Activated gamma-delta T cell (primary cell): ENCODE data around the gene TAAR1.
"Not testable (repeated sequence)": the region's sequence is repeated elsewhere in the genome, so short reads cannot be mapped to it uniquely, and the experiment has no call there.

ENCODE experiments used
- DNase-seq: peaks from one replicate; lab custom pipeline; 2025; lab: John Stamatoyannopoulos, UW
- total RNA-seq, 2 donors: gene quantifications; one replicate each; lab custom pipeline; 2026; lab: John Stamatoyannopoulos, UW

The TAAR1 gene, protein sequence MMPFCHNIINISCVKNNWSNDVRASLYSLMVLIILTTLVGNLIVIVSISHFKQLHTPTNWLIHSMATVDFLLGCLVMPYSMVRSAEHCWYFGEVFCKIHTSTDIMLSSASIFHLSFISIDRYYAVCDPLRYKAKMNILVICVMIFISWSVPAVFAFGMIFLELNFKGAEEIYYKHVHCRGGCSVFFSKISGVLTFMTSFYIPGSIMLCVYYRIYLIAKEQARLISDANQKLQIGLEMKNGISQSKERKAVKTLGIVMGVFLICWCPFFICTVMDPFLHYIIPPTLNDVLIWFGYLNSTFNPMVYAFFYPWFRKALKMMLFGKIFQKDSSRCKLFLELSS
- total RNA-seq = 0 reads per million in 2 donors

- DNase-seq = no peak
Observed at GRCh38 chr6:132659082-132659481, at the start of gene TAAR1. Gene TAAR1, minus strand, starts transcription at chr6:132659182. Its CDS starts 13,179 bp downstream, at chr6:132646003.

- no peak for DNase-seq
Observed at GRCh38 chr6:132708771-132709170, 49.8 kb upstream of the TAAR1 start.

DNA sequence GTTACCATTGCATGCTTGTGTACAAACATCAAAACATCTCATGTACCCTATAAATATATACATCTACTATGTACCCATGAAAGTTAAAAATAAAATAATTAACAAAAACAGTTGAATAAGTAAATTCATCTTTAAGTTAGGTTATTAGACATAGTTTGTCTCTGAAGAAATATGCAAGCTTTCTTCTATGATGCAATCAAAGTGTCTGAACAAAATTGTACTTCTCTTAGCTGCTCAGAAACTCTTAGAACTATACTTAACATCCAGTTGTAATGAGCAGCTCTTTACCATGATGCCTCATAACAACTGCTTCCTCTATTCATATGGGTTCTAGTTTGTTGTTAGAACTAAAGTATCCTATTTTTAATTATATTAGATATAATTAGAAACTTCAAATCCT, 49.0 kb upstream of the TAAR1 start:
- DNase-seq = no peak

DNA sequence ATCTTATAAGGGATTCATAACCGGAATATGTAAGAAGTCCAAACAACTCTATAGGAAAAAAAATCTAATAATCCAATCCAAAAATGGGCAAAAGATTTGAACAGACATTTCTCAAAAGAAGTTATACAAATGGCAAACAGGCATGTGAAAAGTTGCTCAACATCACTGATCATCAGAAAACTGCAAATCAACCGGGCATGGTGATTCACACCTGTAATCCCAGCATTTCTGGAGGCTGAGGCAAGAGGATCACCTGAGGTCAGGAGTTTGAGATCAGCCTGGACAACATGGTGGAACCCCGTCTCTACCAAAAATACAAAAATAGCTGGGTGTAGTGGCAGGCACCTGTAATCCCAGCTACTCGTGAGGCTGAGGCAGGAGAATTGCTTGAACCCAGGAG, 47.8 kb upstream of the TAAR1 start:
- not testable (repeated sequence) for DNase-seq

GRCh38 chr6:132703936-132704335, 45.0 kb upstream of the TAAR1 start:
- no peak for DNase-seq

DNA sequence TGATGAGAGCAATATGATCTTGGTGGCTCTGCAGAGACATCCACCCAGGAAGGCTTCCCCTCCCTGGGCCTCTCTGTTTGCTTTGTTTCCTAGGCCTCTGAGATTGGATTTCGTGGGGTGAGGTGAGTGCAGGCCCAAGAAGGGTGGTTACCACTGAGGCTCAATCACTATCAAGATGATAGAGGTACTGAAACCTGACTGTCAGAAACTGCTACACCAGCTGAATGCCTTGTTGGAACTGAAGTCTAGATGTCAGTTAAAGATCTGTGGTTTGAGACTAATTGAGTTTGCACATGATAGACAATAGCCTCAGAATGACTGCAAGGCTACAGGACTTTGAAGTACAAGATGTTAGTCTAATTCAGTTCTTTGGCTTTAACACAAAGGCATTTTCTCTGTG, 39.6 kb upstream of the TAAR1 start:
- no peak for DNase-seq

DNA sequence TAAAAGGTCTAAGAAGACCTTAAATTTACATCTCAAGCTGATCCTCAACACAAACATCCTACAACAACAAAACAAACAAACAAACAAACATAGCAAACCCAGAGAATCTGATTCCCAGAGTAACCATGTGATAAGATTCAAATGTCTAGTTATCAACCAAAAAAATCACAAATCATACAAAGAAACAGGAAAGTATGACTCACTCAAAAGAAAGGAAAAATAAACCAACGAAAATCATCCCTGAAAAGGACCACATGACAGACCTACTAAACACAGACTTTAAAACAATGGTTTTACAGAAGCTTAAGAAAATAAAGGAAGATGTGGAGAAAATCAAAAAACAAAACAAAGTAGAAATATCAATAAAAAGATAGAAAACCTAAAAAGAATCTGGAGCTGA, 36.8 kb upstream of the TAAR1 start:
- no peak for DNase-seq

DNA sequence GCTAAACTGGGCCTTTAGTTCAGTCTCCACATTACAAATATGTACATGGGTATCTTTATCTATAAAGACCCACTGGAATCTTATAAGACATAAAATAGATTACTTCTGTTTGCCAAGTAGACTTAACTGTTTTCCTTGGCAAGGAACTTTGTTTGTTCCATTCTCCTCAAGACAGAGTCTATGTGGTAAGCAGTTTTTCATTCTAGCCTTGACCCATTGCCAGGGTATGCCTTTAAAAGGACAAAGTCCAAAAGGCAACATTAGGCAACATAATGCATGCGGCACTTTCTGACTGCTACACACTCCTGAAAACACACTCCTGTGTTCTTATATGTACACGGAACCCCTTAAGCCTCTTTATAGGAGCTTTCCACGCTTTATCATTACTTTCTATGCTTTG, 34.5 kb upstream of the TAAR1 start:
- DNase-seq = no peak

DNA sequence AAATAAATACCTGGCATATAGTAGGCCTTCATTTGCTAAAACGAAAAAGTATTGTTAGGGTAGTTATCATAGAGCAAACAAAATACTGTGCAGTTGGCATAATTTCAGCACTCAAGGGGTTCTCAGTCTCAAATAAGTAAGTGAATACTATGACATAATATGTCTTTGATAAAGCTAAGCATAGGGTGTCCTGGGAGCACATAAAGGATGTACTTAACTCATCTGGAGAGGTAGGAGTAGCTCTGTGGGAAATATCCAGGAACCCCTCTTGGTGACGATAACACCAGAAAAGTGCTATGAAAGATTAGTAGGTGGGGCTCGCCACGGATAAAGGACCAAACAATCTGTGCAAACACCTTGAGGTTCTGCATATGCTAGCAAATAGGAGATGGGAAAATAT, 31.7 kb upstream of the TAAR1 start:
- DNase-seq = no peak

- no peak for DNase-seq
Observed at GRCh38 chr6:132687306-132687705, 28.3 kb upstream of the TAAR1 start.

GRCh38 chr6:132686531-132686930, 27.5 kb upstream of the TAAR1 start:
- DNase-seq = no peak

GRCh38 chr6:132685009-132685408, 26.0 kb upstream of the TAAR1 start:
- DNase-seq = no peak

DNA sequence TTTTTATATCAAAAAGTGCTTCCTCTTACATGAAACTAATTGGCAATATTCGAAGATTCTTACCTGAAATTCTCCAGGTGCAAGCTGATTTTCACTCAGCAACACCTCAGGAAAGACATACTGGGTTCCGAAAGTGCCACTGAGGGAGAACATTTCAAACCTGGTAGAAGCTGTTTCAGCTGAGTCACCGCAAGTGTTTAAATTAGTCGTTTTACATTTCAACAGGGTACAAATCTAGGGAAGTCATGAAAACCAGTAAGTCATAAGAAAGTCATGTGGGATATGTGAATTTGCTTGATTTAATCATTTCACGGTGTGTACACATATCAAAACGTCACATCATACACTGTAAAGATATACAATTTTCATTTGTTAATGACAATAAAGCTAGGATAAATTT, 25.3 kb upstream of the TAAR1 start:
- no peak for DNase-seq

GRCh38 chr6:132683543-132683942, 24.6 kb upstream of the TAAR1 start:
- DNase-seq = no peak

GRCh38 chr6:132679094-132679493, 20.1 kb upstream of the TAAR1 start:
- not testable (repeated sequence) for DNase-seq

DNA sequence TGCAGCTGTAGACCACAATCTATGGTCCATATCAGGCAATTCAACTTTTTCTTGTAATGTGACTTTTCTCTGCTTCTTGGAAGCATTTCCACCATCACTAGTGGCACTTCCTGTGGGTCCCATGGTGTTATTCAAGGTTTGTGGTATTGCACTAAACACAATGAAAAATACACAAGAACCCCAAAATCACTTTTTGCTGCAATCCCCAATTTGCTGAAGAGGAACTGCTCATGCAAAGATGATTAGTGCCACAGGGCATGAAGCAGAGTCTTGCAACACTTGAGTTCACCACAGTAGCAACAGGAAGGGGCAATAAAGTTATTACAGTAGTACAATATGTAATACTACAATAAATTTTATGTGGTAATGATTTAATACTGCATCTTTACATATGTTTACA, 16.8 kb upstream of the TAAR1 start:
- no peak for DNase-seq

GRCh38 chr6:132675002-132675401, 16.0 kb upstream of the TAAR1 start:
- DNase-seq = no peak

DNA sequence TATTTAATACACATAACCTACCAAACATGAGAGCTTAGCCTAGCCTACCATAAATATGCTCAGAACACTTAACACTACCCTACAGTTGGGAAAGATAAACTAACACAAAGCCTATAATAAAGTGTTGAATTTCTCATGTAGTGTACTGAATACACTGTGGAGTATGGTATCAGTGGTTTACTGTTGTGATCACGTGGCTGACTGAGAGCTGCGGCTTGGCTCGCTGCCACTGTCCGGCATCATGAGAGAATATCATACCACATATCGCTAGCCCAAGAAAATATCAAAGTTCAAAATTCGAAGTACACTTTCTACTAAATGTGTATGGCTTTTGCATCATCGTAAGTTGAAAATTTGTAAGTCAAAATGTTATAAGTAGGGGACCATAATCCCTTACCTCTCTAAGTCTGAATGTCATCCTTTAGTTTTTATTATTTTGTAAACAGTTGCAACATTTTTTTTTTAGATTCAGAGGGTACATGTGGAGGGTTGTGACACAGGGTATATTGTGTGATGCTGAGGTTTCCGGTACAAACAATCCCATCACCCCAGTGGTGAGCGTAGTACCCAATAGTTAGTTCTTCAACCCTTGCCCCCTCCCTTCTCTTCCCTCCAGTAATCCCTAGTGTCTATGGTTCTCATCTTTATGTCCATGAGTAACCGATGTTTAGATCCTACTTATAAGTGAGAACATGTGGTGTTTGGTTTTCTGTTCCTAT, 14.6 kb upstream of the TAAR1 start:
- no peak for DNase-seq

DNA sequence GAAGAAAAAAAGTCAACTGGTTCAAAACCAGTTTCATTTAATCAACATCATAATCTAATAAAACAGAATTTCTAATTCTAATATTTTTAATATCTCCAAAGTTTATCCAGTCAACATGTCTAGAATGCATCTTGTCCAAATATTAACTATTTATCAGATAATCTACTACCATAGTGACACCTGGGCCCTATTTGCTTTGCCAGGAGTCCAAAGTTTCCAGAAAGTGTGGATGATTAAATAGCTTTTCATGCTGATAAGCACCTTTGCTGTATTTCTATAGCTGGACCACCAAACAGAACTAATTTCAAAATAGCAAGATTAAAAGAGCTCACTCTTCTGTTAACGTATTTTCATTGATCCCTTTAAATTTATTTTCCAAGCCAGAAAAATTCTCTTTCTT, 12.3 kb upstream of the TAAR1 start:
- DNase-seq = no peak

DNA sequence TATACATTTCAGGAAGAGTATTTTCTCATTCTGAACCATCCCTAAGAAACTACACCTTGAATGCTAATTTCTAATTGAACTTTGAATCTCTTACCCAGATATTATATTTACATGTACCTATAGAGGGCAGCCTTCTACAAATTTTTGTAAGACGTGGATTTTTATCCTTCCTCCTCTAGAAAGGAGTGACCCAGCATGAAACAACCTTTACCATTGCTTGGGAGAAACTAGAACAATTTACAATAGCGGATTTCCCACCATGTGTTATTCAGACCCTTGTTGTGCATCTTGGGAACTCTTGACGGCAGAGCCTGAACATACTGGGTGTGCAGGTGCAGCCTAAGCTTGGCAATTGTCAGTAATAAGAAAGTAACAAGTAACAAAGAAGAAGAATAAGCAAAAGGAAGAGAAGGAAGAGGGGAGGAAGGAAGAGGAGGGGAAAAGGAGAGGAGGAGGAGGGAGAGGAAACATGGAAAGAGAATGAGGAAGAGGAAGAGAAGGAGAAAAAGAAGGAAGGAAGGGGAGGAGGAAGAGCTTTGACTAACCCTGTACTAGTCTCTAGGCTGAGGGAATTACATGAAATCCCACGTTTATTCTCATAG, 10.8 kb upstream of the TAAR1 start:
- no peak for DNase-seq

DNA sequence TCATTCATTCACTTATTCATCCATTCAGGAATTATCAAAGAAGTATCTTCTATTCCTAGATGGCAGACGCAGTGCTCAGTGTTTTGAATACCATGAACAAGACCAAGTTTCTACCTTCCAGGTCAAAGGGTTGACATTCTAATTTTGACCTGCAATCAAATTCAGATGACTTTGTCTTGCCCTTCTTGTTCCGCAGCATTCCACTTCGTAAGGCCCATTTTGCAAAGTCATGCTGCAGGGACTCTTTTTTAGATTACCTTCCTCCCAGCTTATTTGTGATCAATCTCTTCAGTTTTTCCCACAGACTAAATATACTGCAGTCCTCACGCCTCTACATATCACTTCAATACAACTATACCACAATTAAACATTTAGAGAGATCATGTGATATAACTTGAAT, 7.1 kb upstream of the TAAR1 start:
- no peak for DNase-seq

- no peak for DNase-seq
Observed at GRCh38 chr6:132664309-132665034, 5.5 kb upstream of the TAAR1 start.
